ENCODE data around the gene FHOD3.

DNA sequence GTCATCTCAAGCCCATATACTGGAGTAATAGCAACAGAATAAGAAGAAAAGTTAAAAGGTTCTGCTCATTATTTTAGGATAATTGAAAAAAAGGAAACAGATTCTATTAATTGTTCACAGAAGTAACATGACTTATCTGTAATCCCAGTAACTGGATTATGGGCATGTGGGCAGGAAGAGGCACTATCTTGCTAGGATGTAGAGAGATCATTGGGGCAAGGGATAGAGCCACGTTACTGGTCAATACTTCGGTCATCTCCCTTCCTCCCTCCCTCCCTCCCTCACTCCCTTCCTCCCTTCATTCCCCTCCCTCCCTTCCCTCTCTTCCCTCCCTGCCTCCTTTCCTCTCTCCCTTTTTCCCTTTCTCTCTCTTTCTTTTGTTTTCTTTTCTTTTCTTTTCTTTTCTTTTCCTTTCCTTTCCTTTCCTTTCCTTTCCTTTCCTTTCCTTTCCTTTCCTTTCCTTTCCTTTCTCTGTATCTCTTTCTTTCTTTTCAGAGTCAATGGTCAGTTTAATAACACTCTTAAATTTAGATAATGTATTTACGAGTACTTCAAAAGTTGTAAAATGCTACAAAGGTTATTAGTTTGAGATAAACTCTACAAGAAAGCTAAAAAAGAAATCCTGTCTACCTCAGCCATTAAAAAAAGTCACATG is 82.8 kb downstream of the FHOD3 start:
- TF ChIP-seq, protein P1, sequence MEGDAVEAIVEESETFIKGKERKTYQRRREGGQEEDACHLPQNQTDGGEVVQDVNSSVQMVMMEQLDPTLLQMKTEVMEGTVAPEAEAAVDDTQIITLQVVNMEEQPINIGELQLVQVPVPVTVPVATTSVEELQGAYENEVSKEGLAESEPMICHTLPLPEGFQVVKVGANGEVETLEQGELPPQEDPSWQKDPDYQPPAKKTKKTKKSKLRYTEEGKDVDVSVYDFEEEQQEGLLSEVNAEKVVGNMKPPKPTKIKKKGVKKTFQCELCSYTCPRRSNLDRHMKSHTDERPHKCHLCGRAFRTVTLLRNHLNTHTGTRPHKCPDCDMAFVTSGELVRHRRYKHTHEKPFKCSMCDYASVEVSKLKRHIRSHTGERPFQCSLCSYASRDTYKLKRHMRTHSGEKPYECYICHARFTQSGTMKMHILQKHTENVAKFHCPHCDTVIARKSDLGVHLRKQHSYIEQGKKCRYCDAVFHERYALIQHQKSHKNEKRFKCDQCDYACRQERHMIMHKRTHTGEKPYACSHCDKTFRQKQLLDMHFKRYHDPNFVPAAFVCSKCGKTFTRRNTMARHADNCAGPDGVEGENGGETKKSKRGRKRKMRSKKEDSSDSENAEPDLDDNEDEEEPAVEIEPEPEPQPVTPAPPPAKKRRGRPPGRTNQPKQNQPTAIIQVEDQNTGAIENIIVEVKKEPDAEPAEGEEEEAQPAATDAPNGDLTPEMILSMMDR (IDR thresholded peaks at IDR 0.05) = no peak
- no peak for TF ChIP-seq EP300 (IDR thresholded peaks at IDR 0.05)
